Kidney (tissue), 22 donors: ENCODE results near the gene TRAPPC2. TPM values are rescaled to one million over a fixed set of nuclear protein-coding genes. Genes with fewer than 3 reads are reported as not detected.

Experiments used
- DNase-seq, 5 donors: peaks; one replicate each; pipeline ENCODE4 v3.0.0-alpha.2; 2013 to 2020
- FAIRE-seq: peaks from 2 replicates; lab custom pipeline; 2012; peaks lifted over from hg19 to GRCh38; lab: Jason Lieb, UNC
- H3K27ac ChIP-seq, 2 donors: one replicate each; pipeline ENCODE4 v1.7.0; 2013; ENCODE audit warnings: low read depth in 2 of 2, low read length in 2 of 2, inconsistent platforms in 1 of 2
- H3K27me3 ChIP-seq: one replicate; pipeline ENCODE4 v1.7.1; 2013; ENCODE audit warnings: low read length, inconsistent platforms; ENCODE audit not compliant: control insufficient read depth, insufficient read depth
- H3K36me3 ChIP-seq, 3 donors: one replicate each; pipeline versions ENCODE4 v1.7.0 to v1.7.1; 2013; ENCODE audit warnings: low read length in 3 of 3, control low read depth in 1 of 3, inconsistent platforms in 1 of 3; ENCODE audit not compliant: insufficient read depth in 3 of 3, control insufficient read depth in 2 of 3
- H3K4me1 ChIP-seq, 3 donors: one replicate each; pipeline versions ENCODE4 v1.7.0 to v1.7.1; 2013; ENCODE audit warnings: low read length in 3 of 3, inconsistent platforms in 1 of 3, low read depth in 1 of 3; ENCODE audit not compliant: control insufficient read depth in 2 of 3, insufficient read depth in 2 of 3
- H3K4me3 ChIP-seq, 3 donors: one replicate each; pipeline versions ENCODE4 v1.7.0 to v1.8.1; 2013; ENCODE audit warnings: low read length in 3 of 3, control low read depth in 1 of 3, inconsistent platforms in 1 of 3
- H3K9ac ChIP-seq, 3 donors: one replicate each; pipeline versions ENCODE4 v1.7.0 to v1.7.1; 2013; ENCODE audit warnings: low read length in 3 of 3, control low read depth in 1 of 3, inconsistent platforms in 1 of 3
- H3K9me3 ChIP-seq, 3 donors: one replicate each; pipeline versions ENCODE4 v1.7.0 to v1.7.1; 2013; ENCODE audit warnings: low read length in 3 of 3, control low read depth in 1 of 3, inconsistent platforms in 1 of 3; ENCODE audit not compliant: control insufficient read depth in 2 of 3, insufficient read depth in 1 of 3
- intact Hi-C: fragments of 100-400 bp; cut with DNase I; formaldehyde crosslinking; loops from one replicate; pipeline ENCODE4 v1.11.1; 2022
- long read RNA-seq, 10 donors: library from polyadenylated mRNA in 1 of 10; unstranded in 1 of 10; transcript quantifications; one replicate each; pipeline ENCODE4 v2.0.0 and lab custom pipeline, GENCODE V29; 2021 to 2026
- polyA plus RNA-seq: library from polyadenylated mRNA; stranded (reverse); fragments of 350-450 nt; fragmentation: Illumina TruSeq; extraction: RNeasy Lipid Tissue Mini Kit (QIAGEN cat#74804); gene quantifications from one replicate; pipeline ENCODE4 v1.2.3, GENCODE V29; 2014; ENCODE audit warnings: low read depth, low replicate concordance; ENCODE audit not compliant: insufficient read depth
- total RNA-seq: library from RNA; stranded (reverse); fragmentation: NEBNext Ultra II Directional; extraction: Animal tissue kit (Norgen Biotek cat#: 25700); gene quantifications from one replicate; pipeline ENCODE4 v1.2.1, GENCODE V29; 2021
- TF ChIP-seq, protein P1 (sequence below): IDR thresholded peaks from 3 replicates; pipeline ENCODE4 v1.5.1; 2012; ENCODE audit warnings: mild to moderate bottlenecking, moderate library complexity, borderline replicate concordance; ENCODE audit not compliant: insufficient read depth; ENCODE audit errors: extremely low read depth
- donor health status: control.
- donor health status: control.
- donor health status: control.
- donor health status: control.
- donor health status: control.
- donor health status: DM: yes; HTN: yes; CAD: no.
- donor health status: Normal renal cell carcinoma (clear cell type).

The TRAPPC2 gene
- total RNA-seq (21.0 TPM), polyA plus RNA-seq (9.0 TPM)
- long read RNA-seq, donor 1, partial matches to known transcripts: 0 of 2 reads
- long read RNA-seq, donor 1, other reads (novel, unspliced or antisense): 0 of 2 reads
- long read RNA-seq, donor 2, partial matches to known transcripts: 0 of 3 reads
- long read RNA-seq, donor 2, other reads (novel, unspliced or antisense): 0 of 3 reads
- long read RNA-seq, donor 3, partial matches to known transcripts: 0 of 4 reads
- long read RNA-seq, donor 3, other reads (novel, unspliced or antisense): 0 of 4 reads
- long read RNA-seq, donor 4, partial matches to known transcripts: 0 of 1 reads
- long read RNA-seq, donor 4, other reads (novel, unspliced or antisense): 0 of 1 reads
- long read RNA-seq, donor 5, partial matches to known transcripts: 0 of 1 reads
- long read RNA-seq, donor 5, other reads (novel, unspliced or antisense): 0 of 1 reads
- long read RNA-seq, donor 6, partial matches to known transcripts: 0 of 4 reads
- long read RNA-seq, donor 6, other reads (novel, unspliced or antisense): 0 of 4 reads
- long read RNA-seq, donor 7, transcript TRAPPC2-201 (5 exons, 2,716 nt): major isoform, 5 of 13 reads
- long read RNA-seq, donor 7, partial matches to known transcripts: 0 of 13 reads
- long read RNA-seq, donor 7, other reads (novel, unspliced or antisense): 5 of 13 reads
- long read RNA-seq, donor 8, partial matches to known transcripts: 0 of 2 reads
- long read RNA-seq, donor 8, other reads (novel, unspliced or antisense): 0 of 2 reads
- long read RNA-seq, donor 9, partial matches to known transcripts: 16 of 17 reads
- long read RNA-seq, donor 9, other reads (novel, unspliced or antisense): 0 of 17 reads
- long read RNA-seq, donor 10, partial matches to known transcripts: 67 of 71 reads
- long read RNA-seq, donor 10, other reads (novel, unspliced or antisense): 0 of 71 reads

DNA sequence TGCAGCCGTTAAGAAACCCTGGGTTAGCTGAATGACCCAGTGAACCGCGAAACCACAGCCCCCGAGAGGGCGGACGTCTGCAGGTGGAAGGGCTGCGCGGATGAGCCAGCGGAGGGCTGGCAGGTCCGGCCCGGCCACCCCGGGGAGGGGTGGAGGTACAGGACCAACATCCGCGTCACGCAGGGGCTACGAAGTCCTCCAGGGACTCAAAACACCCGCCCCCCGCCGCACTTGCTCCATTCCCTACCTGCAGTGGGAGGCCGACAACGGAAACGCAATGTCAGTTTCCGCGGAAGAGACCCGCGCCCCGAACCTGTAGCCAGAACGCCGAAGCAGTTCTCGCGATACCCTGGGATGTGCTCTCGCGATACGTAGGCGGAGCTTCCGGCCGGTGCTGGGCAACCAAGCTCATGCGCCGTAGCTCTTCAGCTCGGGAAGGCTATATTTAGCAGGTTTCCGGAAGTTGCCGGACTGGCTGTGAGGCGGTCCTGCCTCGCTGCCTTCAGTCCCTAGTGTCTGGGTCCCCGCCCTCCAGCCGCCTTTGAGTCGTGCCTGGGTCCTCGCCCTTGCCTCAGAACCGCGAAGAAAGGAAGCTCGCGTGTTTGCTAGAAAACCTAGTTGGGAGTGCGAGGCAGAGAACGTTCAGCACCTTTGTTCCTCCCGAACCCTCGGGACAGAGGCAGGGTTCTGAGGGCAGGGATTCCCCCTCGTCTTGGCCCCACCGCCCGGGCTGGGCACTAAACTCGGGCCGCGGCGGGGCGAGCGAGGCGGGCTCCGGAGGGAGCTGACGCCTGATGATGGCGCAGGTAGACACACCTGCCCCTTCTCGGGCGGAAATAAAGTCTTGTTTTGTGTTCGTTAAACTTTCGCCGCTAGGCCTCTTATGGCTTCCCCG is at the start of gene TRAPPC2, which contains the start of gene OFD1:
Gene TRAPPC2 (minus strand): TSS at position 343 of the 895 bp plus-strand sequence. CDS start 14,657 bp downstream, outside the sequence.
Gene OFD1 (plus strand): TSS at position 471 of the 895 bp plus-strand sequence. CDS start 324 bp downstream, at position 795.
- no peaks in the 10 kb centered on the region for H3K9me3 ChIP-seq
- TF ChIP-seq, protein P1, sequence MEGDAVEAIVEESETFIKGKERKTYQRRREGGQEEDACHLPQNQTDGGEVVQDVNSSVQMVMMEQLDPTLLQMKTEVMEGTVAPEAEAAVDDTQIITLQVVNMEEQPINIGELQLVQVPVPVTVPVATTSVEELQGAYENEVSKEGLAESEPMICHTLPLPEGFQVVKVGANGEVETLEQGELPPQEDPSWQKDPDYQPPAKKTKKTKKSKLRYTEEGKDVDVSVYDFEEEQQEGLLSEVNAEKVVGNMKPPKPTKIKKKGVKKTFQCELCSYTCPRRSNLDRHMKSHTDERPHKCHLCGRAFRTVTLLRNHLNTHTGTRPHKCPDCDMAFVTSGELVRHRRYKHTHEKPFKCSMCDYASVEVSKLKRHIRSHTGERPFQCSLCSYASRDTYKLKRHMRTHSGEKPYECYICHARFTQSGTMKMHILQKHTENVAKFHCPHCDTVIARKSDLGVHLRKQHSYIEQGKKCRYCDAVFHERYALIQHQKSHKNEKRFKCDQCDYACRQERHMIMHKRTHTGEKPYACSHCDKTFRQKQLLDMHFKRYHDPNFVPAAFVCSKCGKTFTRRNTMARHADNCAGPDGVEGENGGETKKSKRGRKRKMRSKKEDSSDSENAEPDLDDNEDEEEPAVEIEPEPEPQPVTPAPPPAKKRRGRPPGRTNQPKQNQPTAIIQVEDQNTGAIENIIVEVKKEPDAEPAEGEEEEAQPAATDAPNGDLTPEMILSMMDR: no peak
- FAIRE-seq: peak; percentile 92
- intact Hi-C loops: no loop called here
- H3K9ac ChIP-seq: peak within 1 kb of the TSS; percentile 64 to 97 (median 87)
- peak; percentile 95 to 98 (median 96) for DNase-seq
- H3K27me3 ChIP-seq: no peaks in the 10 kb centered on the region
- peak within 1 kb of the TSS; percentile 87 to 98 (median 89) for H3K4me3 ChIP-seq
- H3K27ac ChIP-seq: peak within 1 kb of the TSS; percentile 88 to 93
- H3K36me3 ChIP-seq: no peaks in the 10 kb centered on the region
- peaks cover 0 to 2% (median 0%) of the 10 kb centered on the region in 3 donors for H3K4me1 ChIP-seq

DNA sequence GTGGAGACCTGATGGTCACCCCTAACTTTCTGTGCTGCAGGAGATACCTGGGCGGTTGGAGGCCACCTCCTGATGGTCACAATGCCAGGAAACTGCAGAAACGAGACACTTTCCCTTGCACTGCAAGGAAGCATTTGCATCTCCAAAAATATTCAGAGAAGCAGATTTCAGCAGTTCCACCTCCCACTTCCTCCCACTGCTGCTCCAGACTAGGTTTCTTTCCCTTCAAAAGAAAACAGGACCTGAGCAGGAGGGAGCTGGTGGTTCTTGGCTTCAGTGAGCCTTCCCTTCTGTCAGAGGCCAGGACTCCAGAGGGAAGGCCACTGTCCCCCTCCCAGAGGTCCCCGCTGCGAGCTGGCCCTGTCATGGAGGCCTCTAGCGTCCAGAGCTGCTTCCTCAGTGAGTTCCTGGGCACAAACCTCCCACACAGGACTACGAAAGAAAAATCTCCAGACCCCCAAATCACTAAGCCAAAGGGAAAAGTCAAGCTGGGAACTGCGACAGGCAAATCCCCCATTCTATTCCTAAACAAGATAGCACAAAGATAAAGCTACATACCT is 46.5 kb upstream of the TRAPPC2 start:
- TF ChIP-seq, protein P1: no peak
- FAIRE-seq (no peak), DNase-seq (no peak)
- H3K4me3 ChIP-seq: no peak overlapping the region
- H3K27ac ChIP-seq: no peak overlapping the region
- no peak overlapping the region for H3K9ac ChIP-seq
- intact Hi-C loops: no loop called here
- H3K36me3 ChIP-seq: peaks cover 0 to under 1% (median under 1%) of the 10 kb centered on the region in 3 donors
- no peaks in the 10 kb centered on the region for H3K9me3 ChIP-seq
- no peaks in the 10 kb centered on the region for H3K27me3 ChIP-seq
- H3K4me1 ChIP-seq: no peaks in the 10 kb centered on the region

DNA sequence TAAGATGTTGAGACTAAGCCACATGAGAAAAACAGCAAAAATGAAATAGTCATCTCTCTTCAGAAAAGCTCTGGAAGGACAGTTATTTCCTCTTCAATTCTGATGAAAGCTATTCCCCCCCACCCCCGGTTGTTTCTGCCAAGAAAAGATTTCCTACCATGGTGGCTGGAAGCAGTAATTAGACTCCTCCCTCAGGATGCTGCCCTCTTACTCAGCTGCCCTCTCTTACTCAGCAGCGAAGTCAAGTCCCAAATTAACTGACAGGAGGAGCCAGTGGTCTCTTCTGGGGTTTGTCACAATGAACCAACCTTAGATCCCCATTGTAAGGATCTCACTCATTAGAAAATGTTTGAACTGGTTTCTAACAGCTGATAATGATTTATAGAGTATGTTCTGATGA is 44.5 kb upstream of the TRAPPC2 start:
- DNase-seq: no peak
- Histone ChIP-seq H3K27ac (no peak overlapping the region), H3K36me3 (peaks cover 0 to 6% (median 5%) of the 10 kb centered on the region in 3 donors), H3K9me3 (no peaks in the 10 kb centered on the region), H3K27me3 (no peaks in the 10 kb centered on the region), H3K4me3 (no peak overlapping the region), H3K4me1 (no peaks in the 10 kb centered on the region), H3K9ac (no peak overlapping the region)
- TF ChIP-seq, protein P1: no peak
- intact Hi-C loops: no loop called here
- FAIRE-seq: peak; percentile 51
